Upper lobe of right lung (tissue), 1 donor: Measurements from ENCODE around the gene ZNF862. TPM values are rescaled to one million over a fixed set of nuclear protein-coding genes. Genes with fewer than 3 reads are reported as not detected.

Experiments
- ATAC-seq: fragments of 200-7000 bp; cut with Tn5 transposase; one replicate; pipeline ENCODE4 v1.9.1; 2020; ENCODE audit warnings: mild to moderate bottlenecking, moderate library complexity
- DNase-seq: peaks from one replicate; pipeline ENCODE4 v3.0.0-alpha.2; 2020
- H3K27ac ChIP-seq: fragments of 200-600 bp; one replicate; pipeline ENCODE4 v1.8.0; 2022
- H3K27me3 ChIP-seq: fragments of 200-600 bp; one replicate; pipeline ENCODE4 v1.8.0; 2022; ENCODE audit warnings: mild to moderate bottlenecking
- H3K36me3 ChIP-seq: fragments of 200-600 bp; one replicate; pipeline ENCODE4 v1.8.0; 2022
- H3K4me1 ChIP-seq: fragments of 200-600 bp; one replicate; pipeline ENCODE4 v1.8.0; 2022
- H3K4me3 ChIP-seq: fragments of 200-600 bp; one replicate; pipeline ENCODE4 v1.8.0; 2022; ENCODE audit warnings: mild to moderate bottlenecking
- H3K9me3 ChIP-seq: fragments of 200-600 bp; one replicate; pipeline ENCODE4 v1.8.0; 2022
- intact Hi-C: fragments of 100-400 bp; cut with DNase I; formaldehyde crosslinking; loops from one replicate; pipeline ENCODE4 v1.11.0; 2022
- total RNA-seq: library from RNA; stranded (reverse); fragmentation: NEBNext Ultra II Directional; extraction: Animal tissue kit (Norgen Biotek cat#: 25700); gene quantifications from one replicate; pipeline ENCODE4 v1.2.1, GENCODE V29; 2021
- TF ChIP-seq, protein P1 (sequence below): fragments of 200-600 bp; IDR thresholded peaks from one replicate; pipeline ENCODE4 v1.8.0; 2022; ENCODE audit warnings: antibody characterized with exemption
- donor health status: DM: no; HTN: yes; CAD: no; lungs with severe emphysema.

ZNF862 gene
- total RNA-seq, 1 donor from 2014 or later: 14.6 TPM

DNA sequence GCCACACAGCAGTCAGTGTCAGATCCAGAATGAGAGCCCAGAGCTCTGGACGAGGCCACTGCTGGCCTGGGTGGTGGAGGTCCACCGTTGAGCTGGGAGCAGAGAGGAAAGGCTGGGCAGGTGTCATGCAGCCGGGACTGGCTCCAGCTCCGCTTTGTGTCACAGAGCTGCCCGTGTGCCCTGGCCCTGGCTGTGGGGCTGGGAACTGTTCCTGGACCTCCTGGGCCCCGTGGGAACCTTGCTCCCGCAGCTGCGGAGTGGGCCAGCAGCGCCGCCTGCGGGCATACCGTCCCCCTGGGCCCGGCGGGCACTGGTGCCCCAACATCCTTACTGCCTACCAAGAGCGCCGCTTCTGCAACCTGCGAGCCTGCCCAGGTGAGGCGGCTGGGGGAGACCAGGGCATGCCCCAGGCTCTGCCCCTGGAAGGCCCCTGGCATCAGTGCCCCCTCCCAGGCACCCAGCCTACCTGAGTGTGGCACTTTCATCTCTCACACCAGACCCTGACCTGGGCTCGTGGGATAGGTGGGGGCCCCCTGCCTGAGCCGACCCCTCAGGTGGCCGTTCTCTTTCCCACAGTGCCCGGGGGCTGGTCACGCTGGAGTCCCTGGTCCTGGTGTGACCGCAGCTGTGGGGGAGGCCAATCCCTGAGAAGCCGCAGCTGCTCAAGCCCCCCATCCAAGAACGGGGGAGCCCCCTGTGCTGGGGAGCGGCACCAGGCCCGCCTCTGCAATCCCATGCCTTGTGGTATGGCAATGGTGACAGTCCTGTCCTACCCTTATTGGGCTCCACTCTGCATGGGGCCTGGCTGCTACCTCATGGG, 18.8 kb upstream of the ZNF862 start:
- TF ChIP-seq, protein P1, sequence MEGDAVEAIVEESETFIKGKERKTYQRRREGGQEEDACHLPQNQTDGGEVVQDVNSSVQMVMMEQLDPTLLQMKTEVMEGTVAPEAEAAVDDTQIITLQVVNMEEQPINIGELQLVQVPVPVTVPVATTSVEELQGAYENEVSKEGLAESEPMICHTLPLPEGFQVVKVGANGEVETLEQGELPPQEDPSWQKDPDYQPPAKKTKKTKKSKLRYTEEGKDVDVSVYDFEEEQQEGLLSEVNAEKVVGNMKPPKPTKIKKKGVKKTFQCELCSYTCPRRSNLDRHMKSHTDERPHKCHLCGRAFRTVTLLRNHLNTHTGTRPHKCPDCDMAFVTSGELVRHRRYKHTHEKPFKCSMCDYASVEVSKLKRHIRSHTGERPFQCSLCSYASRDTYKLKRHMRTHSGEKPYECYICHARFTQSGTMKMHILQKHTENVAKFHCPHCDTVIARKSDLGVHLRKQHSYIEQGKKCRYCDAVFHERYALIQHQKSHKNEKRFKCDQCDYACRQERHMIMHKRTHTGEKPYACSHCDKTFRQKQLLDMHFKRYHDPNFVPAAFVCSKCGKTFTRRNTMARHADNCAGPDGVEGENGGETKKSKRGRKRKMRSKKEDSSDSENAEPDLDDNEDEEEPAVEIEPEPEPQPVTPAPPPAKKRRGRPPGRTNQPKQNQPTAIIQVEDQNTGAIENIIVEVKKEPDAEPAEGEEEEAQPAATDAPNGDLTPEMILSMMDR: no peak
- Histone ChIP-seq H3K4me3 (no peak overlapping the region), H3K36me3 (no peaks in the 10 kb centered on the region), H3K27me3 (no peaks in the 10 kb centered on the region), H3K27ac (no peak overlapping the region), H3K9me3 (no peaks in the 10 kb centered on the region), H3K4me1 (no peaks in the 10 kb centered on the region)
- ATAC-seq: no peak
- peak; percentile 60 for DNase-seq
- intact Hi-C loops: loop anchor here (10.0 kb wide), 1 partner anchor 55 kb away; the partner anchor contains the start of gene ATP6V0E2

DNA sequence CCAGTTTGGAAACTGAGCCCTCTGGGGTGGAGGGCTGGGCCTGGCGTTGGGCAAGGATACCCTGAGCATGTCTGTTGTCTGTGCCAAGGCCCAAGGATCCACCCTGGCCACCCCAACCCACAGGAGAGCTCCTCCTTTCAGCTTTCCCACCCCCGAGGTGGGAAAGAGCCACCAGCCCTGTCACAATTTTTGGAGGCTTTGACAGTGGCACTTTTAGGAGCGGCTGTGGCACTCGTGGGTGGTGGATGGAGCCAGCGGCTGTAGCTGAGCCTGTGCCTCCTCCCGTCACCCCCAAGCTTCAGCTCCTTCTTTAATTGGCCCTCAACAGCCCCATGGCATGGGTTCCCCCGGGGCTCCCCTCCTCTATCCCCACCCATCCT, 18.2 kb upstream of the ZNF862 start:
- TF ChIP-seq, protein P1: no peak
- intact Hi-C loops: loop anchor here (10.0 kb wide), 1 partner anchor 55 kb away; the partner anchor contains the start of gene ATP6V0E2
- H3K4me1 ChIP-seq: no peaks in the 10 kb centered on the region
- ATAC-seq (no peak), DNase-seq (peak; percentile 46)
- no peaks in the 10 kb centered on the region for H3K9me3 ChIP-seq
- no peak overlapping the region for H3K4me3 ChIP-seq
- no peaks in the 10 kb centered on the region for H3K27me3 ChIP-seq
- no peak overlapping the region for H3K27ac ChIP-seq
- H3K36me3 ChIP-seq: no peaks in the 10 kb centered on the region

GRCh38 chr7:149820622-149821190, 17.5 kb upstream of the ZNF862 start:
- peak; percentile 60 for DNase-seq
- intact Hi-C loops: no loop called here
- H3K36me3 ChIP-seq: no peaks in the 10 kb centered on the region
- no peak for ATAC-seq
- no peaks in the 10 kb centered on the region for H3K9me3 ChIP-seq
- H3K27ac ChIP-seq: no peak overlapping the region
- H3K4me3 ChIP-seq: no peak overlapping the region
- H3K27me3 ChIP-seq: no peaks in the 10 kb centered on the region
- TF ChIP-seq, protein P1: no peak
- H3K4me1 ChIP-seq: no peaks in the 10 kb centered on the region

- TF ChIP-seq, protein P1: no peak
- no peaks in the 10 kb centered on the region for H3K27me3 ChIP-seq
- DNase-seq (peak; percentile 55), ATAC-seq (no peak)
- H3K4me3 ChIP-seq: no peak overlapping the region
- no peaks in the 10 kb centered on the region for H3K36me3 ChIP-seq
- H3K27ac ChIP-seq: no peak overlapping the region
- H3K9me3 ChIP-seq: no peaks in the 10 kb centered on the region
- no peaks in the 10 kb centered on the region for H3K4me1 ChIP-seq
- intact Hi-C loops: no loop called here
These were observed 16.7 kb upstream of the ZNF862 start for GRCh38 chr7:149821191-149822148.

GRCh38 chr7:149822353-149822943, 15.7 kb upstream of the ZNF862 start:
- Histone ChIP-seq H3K27me3 (no peaks in the 10 kb centered on the region), H3K9me3 (no peaks in the 10 kb centered on the region), H3K4me1 (no peaks in the 10 kb centered on the region), H3K4me3 (no peak overlapping the region), H3K36me3 (no peaks in the 10 kb centered on the region), H3K27ac (no peak overlapping the region)
- DNase-seq: peak; percentile 62
- no peak for ATAC-seq
- TF ChIP-seq, protein P1: no peak
- intact Hi-C loops: no loop called here
